ENCODE measurements around the gene ZHX3.

- TF ChIP-seq CTCF (IDR thresholded peaks at IDR 0.05), result no peak
- no peak for TF ChIP-seq USF2 (CRISPR knock-in tag; IDR thresholded peaks at IDR 0.05)
- TF ChIP-seq MXD4 (CRISPR knock-in tag; IDR thresholded peaks at IDR 0.05; ENCODE audit: borderline replicate concordance), result no peak
- TF ChIP-seq CBFB (CRISPR knock-in tag; IDR thresholded peaks at IDR 0.05; ENCODE audit: low read depth), result no peak
- TF ChIP-seq ZNF532 (CRISPR knock-in tag; IDR thresholded peaks at IDR 0.05; ENCODE audit: borderline replicate concordance), result no peak
- TF ChIP-seq TEAD4 (CRISPR knock-in tag; IDR thresholded peaks at IDR 0.05), result no peak
- no peak for TF ChIP-seq NFYB (CRISPR knock-in tag; conservative IDR thresholded peaks at IDR 0.05; ENCODE audit: low read depth)
- TF ChIP-seq IRF2 (CRISPR knock-in tag; IDR thresholded peaks at IDR 0.05; ENCODE audit: borderline replicate concordance, low read depth), result no peak
- TF ChIP-seq ATF2 (CRISPR knock-in tag; IDR thresholded peaks at IDR 0.05; ENCODE audit: borderline replicate concordance, low read depth), result no peak
- no peak for TF ChIP-seq CREM (CRISPR knock-in tag; IDR thresholded peaks at IDR 0.05)
- TF ChIP-seq RELA (CRISPR knock-in tag; IDR thresholded peaks at IDR 0.05; ENCODE audit: borderline replicate concordance), result no peak
Observed at GRCh38 chr20:41158082-41158625, 159.4 kb downstream of the ZHX3 start.

Data from WTC11 (cell line).